Measurements from ENCODE around the gene FNDC3B. TPM values are rescaled to one million over a fixed set of nuclear protein-coding genes. Genes with fewer than 3 reads are reported as not detected.

The FNDC3B gene
- total RNA-seq, 4 donors from 2014 or later = 23.9 to 61.9 (median 37.0) TPM

DNA sequence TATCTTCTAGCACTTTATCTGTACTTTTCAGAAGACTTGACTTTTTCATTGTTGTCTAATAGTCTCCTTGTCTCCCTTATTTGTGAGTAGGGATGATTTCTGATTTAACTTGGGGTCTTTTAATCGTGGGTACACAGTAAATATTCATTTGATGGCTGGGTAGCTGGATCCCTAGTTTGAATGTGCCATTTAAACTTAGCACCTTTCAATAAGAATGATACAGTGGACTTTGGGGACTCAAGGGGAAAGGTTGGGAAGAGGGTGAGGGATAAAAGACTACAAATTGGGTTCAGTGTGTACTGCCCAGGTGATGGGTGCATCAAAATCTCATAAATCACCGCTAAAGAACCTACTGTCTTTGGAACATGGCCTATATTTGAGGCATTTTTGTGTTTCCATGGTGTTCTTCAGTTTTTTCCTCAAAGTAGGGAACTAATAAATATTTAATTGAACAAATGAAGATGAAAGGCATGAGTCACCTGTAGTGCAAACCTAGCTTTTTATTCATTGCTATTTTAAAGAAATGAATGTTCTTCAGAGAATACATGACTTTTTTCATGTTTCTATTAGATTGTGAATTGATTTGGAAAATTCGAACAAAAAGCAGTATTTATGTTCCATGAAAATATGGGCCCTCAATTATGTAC lies 12.1 kb downstream of the FNDC3B start:
- no peak for DNase-seq (ENCODE audit: low spot score in 2 of 2)
- Histone ChIP-seq H3K36me3 (peaks cover 5% of the 10 kb centered on the region), H3K9me3 (no peaks in the 10 kb centered on the region), H3K4me1 (peaks cover 21% of the 10 kb centered on the region), H3K27me3 (no peaks in the 10 kb centered on the region), H3K4me3 (no peak overlapping the region), H3K27ac (no peak overlapping the region)
- TF ChIP-seq POLR2A (IDR thresholded peaks at IDR 0.05) (no peak), POLR2AphosphoS5 (IDR thresholded peaks at IDR 0.05) (no peak)
- TF ChIP-seq, protein P1, sequence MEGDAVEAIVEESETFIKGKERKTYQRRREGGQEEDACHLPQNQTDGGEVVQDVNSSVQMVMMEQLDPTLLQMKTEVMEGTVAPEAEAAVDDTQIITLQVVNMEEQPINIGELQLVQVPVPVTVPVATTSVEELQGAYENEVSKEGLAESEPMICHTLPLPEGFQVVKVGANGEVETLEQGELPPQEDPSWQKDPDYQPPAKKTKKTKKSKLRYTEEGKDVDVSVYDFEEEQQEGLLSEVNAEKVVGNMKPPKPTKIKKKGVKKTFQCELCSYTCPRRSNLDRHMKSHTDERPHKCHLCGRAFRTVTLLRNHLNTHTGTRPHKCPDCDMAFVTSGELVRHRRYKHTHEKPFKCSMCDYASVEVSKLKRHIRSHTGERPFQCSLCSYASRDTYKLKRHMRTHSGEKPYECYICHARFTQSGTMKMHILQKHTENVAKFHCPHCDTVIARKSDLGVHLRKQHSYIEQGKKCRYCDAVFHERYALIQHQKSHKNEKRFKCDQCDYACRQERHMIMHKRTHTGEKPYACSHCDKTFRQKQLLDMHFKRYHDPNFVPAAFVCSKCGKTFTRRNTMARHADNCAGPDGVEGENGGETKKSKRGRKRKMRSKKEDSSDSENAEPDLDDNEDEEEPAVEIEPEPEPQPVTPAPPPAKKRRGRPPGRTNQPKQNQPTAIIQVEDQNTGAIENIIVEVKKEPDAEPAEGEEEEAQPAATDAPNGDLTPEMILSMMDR (IDR thresholded peaks at IDR 0.05) = no peak
- 88% methylated on average over 3 of the region's 3 CpGs for WGBS

DNA sequence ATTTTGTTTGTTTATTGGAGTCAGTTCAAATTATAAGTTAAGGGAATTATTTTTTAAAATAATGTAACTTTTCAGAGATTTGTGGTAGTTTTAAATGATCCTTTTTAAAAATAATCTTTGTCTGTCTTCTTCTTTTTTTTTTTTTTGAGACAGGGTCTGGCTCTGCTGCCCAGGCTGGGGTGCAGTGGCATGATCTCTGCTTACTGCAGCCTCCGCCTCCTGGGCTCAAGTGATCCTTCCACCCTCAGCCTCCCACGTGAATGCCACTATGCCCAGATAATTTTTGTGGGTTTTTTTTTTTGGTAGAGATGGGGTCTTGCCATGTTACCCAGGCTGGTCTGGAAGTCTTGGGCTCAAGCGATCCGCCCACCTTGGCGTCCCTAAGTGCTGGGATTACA lies 12.6 kb downstream of the FNDC3B start:
- TF ChIP-seq POLR2AphosphoS5 (IDR thresholded peaks at IDR 0.05) (no peak), EP300 (IDR thresholded peaks at IDR 0.05) (no peak), POLR2A (IDR thresholded peaks at IDR 0.05) (no peak)
- TF ChIP-seq, protein P1 (IDR thresholded peaks at IDR 0.05) = no peak
- no peak overlapping the region for H3K4me3 ChIP-seq
- H3K27me3 ChIP-seq = no peaks in the 10 kb centered on the region
- H3K4me1 ChIP-seq = peaks cover 22% of the 10 kb centered on the region
- DNase-seq (ENCODE audit: low spot score in 2 of 2) = no peak
- 97% methylated on average over 5 of the region's 5 CpGs for WGBS
- no peaks in the 10 kb centered on the region for H3K9me3 ChIP-seq
- H3K36me3 ChIP-seq = peaks cover 5% of the 10 kb centered on the region
- no peak overlapping the region for H3K27ac ChIP-seq

DNA sequence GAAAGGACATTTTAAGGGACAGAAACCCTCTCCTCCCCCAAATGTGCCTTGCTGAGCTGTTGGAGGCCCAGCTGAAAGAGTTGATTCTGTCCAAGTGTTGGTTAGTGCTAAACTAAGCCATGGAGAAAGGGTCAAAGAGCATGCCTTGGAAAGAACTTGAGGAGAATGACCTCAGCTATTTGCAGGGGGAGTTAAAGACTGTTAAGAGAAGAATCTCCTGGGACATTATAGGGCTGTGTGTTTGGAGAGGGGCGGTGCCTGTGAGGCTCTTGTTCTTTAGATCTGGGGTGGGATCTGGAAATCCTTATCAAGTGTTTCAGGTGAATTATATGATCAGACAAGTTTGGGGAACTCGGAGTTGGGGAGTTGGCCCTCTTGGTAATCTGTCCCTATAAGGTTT lies 13.0 kb downstream of the FNDC3B start:
- Histone ChIP-seq H3K27me3 (no peaks in the 10 kb centered on the region), H3K36me3 (peaks cover 5% of the 10 kb centered on the region), H3K27ac (no peak overlapping the region), H3K4me1 (peaks cover 26% of the 10 kb centered on the region), H3K4me3 (no peak overlapping the region), H3K9me3 (no peaks in the 10 kb centered on the region)
- no peak for TF ChIP-seq EP300 (IDR thresholded peaks at IDR 0.05)
- TF ChIP-seq POLR2AphosphoS5 (IDR thresholded peaks at IDR 0.05) = no peak
- no peak for TF ChIP-seq POLR2A (IDR thresholded peaks at IDR 0.05)
- TF ChIP-seq, protein P1 (IDR thresholded peaks at IDR 0.05) = no peak
- WGBS = 88% methylated on average over 2 of the region's 2 CpGs
- DNase-seq (ENCODE audit: low spot score in 2 of 2) = no peak

DNA sequence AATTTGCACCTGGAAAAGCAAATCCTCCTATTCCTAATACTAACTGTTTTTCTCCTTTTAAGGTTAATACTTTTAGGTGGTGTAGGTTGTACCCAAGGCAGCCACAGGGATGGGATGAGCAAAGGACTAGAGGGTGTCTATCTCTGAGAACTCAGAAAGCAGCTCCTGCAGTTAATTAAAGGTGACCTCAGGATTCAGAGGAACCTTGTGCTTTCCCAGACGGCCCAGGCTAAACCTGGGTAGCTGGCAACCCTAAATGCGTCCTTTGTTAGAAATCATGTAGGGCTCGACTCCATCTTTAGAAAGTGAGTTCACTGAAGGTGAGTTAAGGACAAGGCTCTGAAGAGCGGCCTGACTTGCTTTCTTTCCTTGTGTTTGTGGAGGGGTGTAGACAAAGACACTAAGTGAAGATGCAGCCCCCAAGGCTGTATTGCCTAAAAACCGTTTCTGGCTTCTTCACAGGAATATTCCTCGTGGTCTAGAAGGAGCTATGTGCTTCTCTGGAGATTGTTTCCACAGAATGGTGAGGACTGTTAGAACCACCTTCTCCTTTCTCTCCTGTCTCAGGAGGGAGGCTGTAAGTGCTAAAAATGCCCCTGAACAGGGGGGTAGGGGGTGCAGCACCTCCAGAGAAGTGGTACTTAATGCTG lies 14.9 kb downstream of the FNDC3B start:
- TF ChIP-seq POLR2AphosphoS5 (IDR thresholded peaks at IDR 0.05) = no peak
- TF ChIP-seq EP300 (IDR thresholded peaks at IDR 0.05) = no peak
- TF ChIP-seq, protein P1 (IDR thresholded peaks at IDR 0.05) = no peak
- TF ChIP-seq POLR2A (IDR thresholded peaks at IDR 0.05) = no peak
- WGBS = 79% methylated on average over 6 of the region's 6 CpGs
- H3K27me3 ChIP-seq = no peaks in the 10 kb centered on the region
- no peak overlapping the region for H3K4me3 ChIP-seq
- H3K9me3 ChIP-seq = no peaks in the 10 kb centered on the region
- no peak overlapping the region for H3K27ac ChIP-seq
- no peak for DNase-seq (ENCODE audit: low spot score in 2 of 2)
- H3K4me1 ChIP-seq = peaks cover 31% of the 10 kb centered on the region
- peaks cover 5% of the 10 kb centered on the region for H3K36me3 ChIP-seq

DNA sequence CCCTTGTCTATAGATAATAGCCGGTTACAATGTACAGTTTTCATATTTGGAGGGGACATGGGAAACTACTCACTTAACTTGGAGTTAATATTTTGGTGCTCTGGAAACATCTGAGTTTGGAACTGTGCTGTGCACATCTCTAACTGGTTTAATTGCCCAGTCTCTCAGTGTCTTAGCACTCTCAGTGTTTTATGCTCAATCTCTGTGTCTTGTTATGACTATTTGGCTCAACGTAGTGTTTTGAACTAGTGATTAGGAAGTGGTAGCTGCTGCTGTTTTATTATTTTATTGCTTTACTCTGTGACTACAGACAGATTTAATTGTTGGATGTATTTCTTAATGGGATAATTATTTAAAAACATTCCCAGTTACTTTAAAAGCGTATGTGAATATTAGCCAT lies 17.0 kb downstream of the FNDC3B start:
- H3K27me3 ChIP-seq = no peaks in the 10 kb centered on the region
- WGBS = 64% methylated on average over 3 of the region's 3 CpGs
- H3K4me1 ChIP-seq = peaks cover 33% of the 10 kb centered on the region
- H3K36me3 ChIP-seq = no peaks in the 10 kb centered on the region
- TF ChIP-seq POLR2A (IDR thresholded peaks at IDR 0.05) (no peak), EP300 (IDR thresholded peaks at IDR 0.05) (no peak), POLR2AphosphoS5 (IDR thresholded peaks at IDR 0.05) (no peak)
- TF ChIP-seq, protein P1 (IDR thresholded peaks at IDR 0.05) = no peak
- peak overlapping the region; percentile 34 for H3K27ac ChIP-seq
- no peak for DNase-seq (ENCODE audit: low spot score in 2 of 2)
- H3K4me3 ChIP-seq = no peak overlapping the region
- no peaks in the 10 kb centered on the region for H3K9me3 ChIP-seq

Data from suprapubic skin (tissue), 4 donors.